ENCODE measurements around the gene NT5C. TPM values are rescaled to one million over a fixed set of nuclear protein-coding genes. Genes with fewer than 3 reads are reported as not detected.

NT5C gene
- total RNA-seq, 1 experiment from 2014 or later, result 115 TPM

- ChIA-PET POLR2A (interaction anchor here (0.6 to 1.7 kb wide), 14 partner anchors 9 to 237 kb away, joined by 3 to 13 read pairs (median 5); partner anchors contain the start of genes FDXR, NT5C, NUP85 and SLC16A5), RAD21 (ENCODE audit: low non-redundant PET in 1 of 2, low total read pairs in 2 of 2, uncharacterized antibody in 2 of 2, unreplicated experiment in 2 of 2) (interaction anchor here (0.6 to 1.0 kb wide), 6 partner anchors 20 to 122 kb away, joined by 3 to 9 read pairs (median 4); partner anchors contain the start of gene SLC16A5 (in 1 of the 2)), CTCF (interaction anchor here (0.8 to 2.9 kb wide), 13 partner anchors 21 to 302 kb away, joined by 3 to 14 read pairs (median 5); partner anchors contain the start of gene NT5C)
- H3K27me3 ChIP-seq (ENCODE audit: insufficient read depth, low read length), result no peaks in the 10 kb centered on the region
- no peaks in the 10 kb centered on the region for H3K9me3 ChIP-seq (ENCODE audit: control insufficient read depth in 1 of 2, insufficient read depth in 1 of 2, low read depth in 1 of 2, low read length in 2 of 2)
- H2AFZ ChIP-seq (ENCODE audit: low read depth, low read length, poor library complexity, severe bottlenecking), result no peak overlapping the region
- DNase-seq (ENCODE audit: low read depth, low spot score), result no peak
- H3K27ac ChIP-seq (ENCODE audit: low read depth, low read length), result peak overlapping the region; percentile 72
- no peaks in the 10 kb centered on the region for H3K9me2 ChIP-seq (ENCODE audit: insufficient read depth)
- H3K4me3 ChIP-seq (replicated peaks in 1 of 2; ENCODE audit: low read depth in 1 of 2, low read length in 2 of 2), result peak overlapping the region; percentile 81 to 91
- peak overlapping the region; percentile 82 for H3K9ac ChIP-seq (ENCODE audit: low read length)
- peaks cover 15 to 46% of the 10 kb centered on the region in 2 experiments for H3K4me1 ChIP-seq (ENCODE audit: control insufficient read depth in 1 of 2, insufficient read depth in 2 of 2, low read length in 2 of 2)
- peaks cover 46% of the 10 kb centered on the region for H3K79me2 ChIP-seq (ENCODE audit: insufficient read depth, low read length)
- no peaks in the 10 kb centered on the region; the same call in 1 of the 2 replicates for H4K20me1 ChIP-seq (ENCODE audit: insufficient read depth)
- intact Hi-C loops (cut with micrococcal nuclease), result loop anchor here (2.0 to 10.0 kb wide), 2 partner anchors 150 to 154 kb away; partner anchors contain the start of genes GGA3 and MRPS7
- peak overlapping the region; percentile 89 for H3K4me2 ChIP-seq (ENCODE audit: low read length)
- peaks cover 0 to 17% of the 10 kb centered on the region in 2 experiments; a peak in 3 of 4 replicates for H3K36me3 ChIP-seq (ENCODE audit: control insufficient read depth in 1 of 2, insufficient read depth in 2 of 2, low read length in 2 of 2)
- TSS peak; percentile 34 for BruUV-seq (replicated peaks)
- TF ChIP-seq MAX (IDR thresholded peaks at IDR 0.05) (no peak), SRF (IDR thresholded peaks at IDR 0.05; ENCODE audit: low read depth) (no peak), POLR2AphosphoS5 (IDR thresholded peaks at IDR 0.05; ENCODE audit: low read depth, low read length) (peak; percentile 25; the same call in 1 of the 2 replicates), CEBPB (IDR thresholded peaks at IDR 0.05; ENCODE audit: low read depth) (no peak), CBX3 (IDR thresholded peaks at IDR 0.05; ENCODE audit: low read depth) (peak; percentile 52; the same call in 1 of the 2 replicates)
- peak; percentile 18 for ATAC-seq
Measured at GRCh38 chr17:75110234-75110937, 21.2 kb downstream of the NT5C start.

Measured in HCT116 (cell line).